Neural cell (in vitro differentiated cells): ENCODE data around the gene ZSWIM6.

Experiments used
- CTCF ChIP-seq: fragments of 450-650 bp; IDR thresholded peaks from 2 replicates; pipeline ENCODE4 v1.5.1; 2014; ENCODE audit warnings: antibody characterized with exemption, mild to moderate bottlenecking, moderate library complexity; ENCODE audit not compliant: poor library complexity, severe bottlenecking
- EP300 ChIP-seq: fragments of 450-650 bp; conservative IDR thresholded peaks from 2 replicates; pipeline ENCODE4 v1.6.1; 2014; ENCODE audit warnings: antibody characterized with exemption, mild to moderate bottlenecking, moderate library complexity; ENCODE audit not compliant: poor library complexity, severe bottlenecking
- EZH2 ChIP-seq: fragments of 200-600, 300-800 bp; shearing (Covaris generic), sonication (generic); IDR thresholded peaks from 2 replicates; pipeline ENCODE4 v1.6.1; 2014; ENCODE audit warnings: antibody characterized with exemption, low read length, borderline replicate concordance, mild to moderate bottlenecking; ENCODE audit not compliant: insufficient read depth, poor library complexity, severe bottlenecking
- POLR2AphosphoS5 ChIP-seq: IDR thresholded peaks from 2 replicates; pipeline ENCODE4 v1.6.1; 2012
- RAD21 ChIP-seq: fragments of 450-650 bp; conservative IDR thresholded peaks from 2 replicates; pipeline ENCODE4 v1.6.1; 2014; ENCODE audit warnings: antibody characterized with exemption, mild to moderate bottlenecking, moderate library complexity
- REST ChIP-seq: IDR thresholded peaks from 2 replicates; pipeline ENCODE4 v1.6.1; 2012; ENCODE audit warnings: borderline replicate concordance
- TAF1 ChIP-seq: IDR thresholded peaks from 2 replicates; pipeline ENCODE4 v1.6.1; 2012; ENCODE audit warnings: low read depth

DNA sequence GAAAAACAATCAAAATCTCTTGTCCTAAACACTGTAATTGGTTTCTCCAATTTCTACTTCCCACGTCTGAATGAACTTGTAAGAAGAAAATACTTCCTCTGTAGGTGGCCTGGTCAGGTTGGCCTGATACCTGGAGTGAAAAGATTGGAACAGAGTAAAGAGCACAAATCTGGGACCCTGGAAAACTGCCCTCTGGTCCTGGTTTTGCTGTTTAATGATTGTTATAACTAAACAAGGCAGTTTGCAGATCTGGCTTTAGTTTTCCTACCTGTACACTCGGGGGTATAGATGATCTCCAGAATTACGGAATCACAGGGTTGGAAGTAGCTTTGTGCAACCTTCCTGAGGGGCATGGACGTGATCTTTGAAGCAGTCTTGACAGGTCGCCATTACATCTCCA, 67.6 kb downstream of the ZSWIM6 start:
- TF ChIP-seq CTCF (no peak), POLR2AphosphoS5 (no peak), REST (no peak), EP300 (no peak), RAD21 (no peak), EZH2 (no peak), TAF1 (no peak)
